Amygdala (tissue), 56 donors: Measurements from ENCODE around the gene ILK.
A peak's percentile ranks its signal among the peaks of the same experiment; 100 is the strongest.

Experiments used
- DNase-seq, 56 donors: peaks; one replicate each; lab custom pipeline; 2025; lab: John Stamatoyannopoulos, UW

ILK gene

GRCh38 chr11:6617315-6617781 lies 13.8 kb downstream of the ILK start:
- DNase-seq = no peak

- DNase-seq = peak in 47 of 56 donors; percentile 15 to 74 (median 48)
Measured at GRCh38 chr11:6618117-6619003, 14.8 kb downstream of the ILK start.

GRCh38 chr11:6619004-6619745 lies 15.6 kb downstream of the ILK start, which contains the start of gene TPP1:
TSS of gene TPP1 (minus strand) at chr11:6619422. CDS start at chr11:6619400, 22 bp downstream.
- peak; percentile 48 to 99 (median 92) for DNase-seq

GRCh38 chr11:6620636-6621035 lies 17.1 kb downstream of the ILK start:
- no peak for DNase-seq

GRCh38 chr11:6621711-6622211 lies 18.2 kb downstream of the ILK start:
- no peak for DNase-seq

- no peak for DNase-seq
Measured at GRCh38 chr11:6622261-6623171, 18.9 kb downstream of the ILK start.

GRCh38 chr11:6623391-6624363 lies 20.1 kb downstream of the ILK start:
- no peak for DNase-seq

- no peak for DNase-seq
Measured at GRCh38 chr11:6625156-6625831, 21.7 kb downstream of the ILK start.

- DNase-seq = no peak
Measured at GRCh38 chr11:6625832-6626420, 22.4 kb downstream of the ILK start.

GRCh38 chr11:6626971-6627761 lies 23.6 kb downstream of the ILK start:
- DNase-seq = peak in 32 of 56 donors; percentile 3 to 67 (median 30)

GRCh38 chr11:6627762-6628241 lies 24.2 kb downstream of the ILK start:
- DNase-seq = no peak

- no peak for DNase-seq
Measured at GRCh38 chr11:6628526-6628925, 25.0 kb downstream of the ILK start.

GRCh38 chr11:6629573-6629891 lies 26.0 kb downstream of the ILK start:
- no peak for DNase-seq

GRCh38 chr11:6629892-6630631 lies 26.5 kb downstream of the ILK start:
- peak in 2 of 56 donors; percentile 15 to 16 for DNase-seq

GRCh38 chr11:6630632-6631291 lies 27.2 kb downstream of the ILK start:
- DNase-seq = no peak

GRCh38 chr11:6631361-6631890 lies 27.9 kb downstream of the ILK start:
- no peak for DNase-seq
